ENCODE measurements around the gene LRRC32.
"Not testable (repeated sequence)": the region's sequence is repeated elsewhere in the genome, so short reads cannot be mapped to it uniquely, and the experiment has no call there.

The LRRC32 gene

DNA sequence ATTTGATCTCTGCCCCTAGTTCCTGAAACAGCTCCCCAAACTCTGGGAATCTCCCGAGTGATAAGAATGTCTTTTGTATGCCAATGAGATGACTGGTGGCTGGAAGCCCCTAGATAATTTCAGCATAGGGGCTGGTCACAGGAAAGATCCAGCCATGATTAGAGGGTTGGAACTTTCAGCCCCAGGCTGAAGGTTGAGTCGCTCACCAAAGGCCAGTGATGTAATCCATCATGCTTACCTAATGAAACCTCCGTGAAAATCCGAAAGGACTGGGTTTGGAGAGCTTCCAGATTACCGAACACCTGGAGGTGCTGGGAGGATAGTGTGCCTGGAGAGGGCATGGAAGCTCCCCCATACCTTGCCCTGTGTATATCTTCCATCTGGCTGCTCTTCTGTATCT lies 26.0 kb downstream of the LRRC32 start:
- no peak for DNase-seq

GRCh38 chr11:76643711-76644110 lies 26.8 kb downstream of the LRRC32 start:
- not testable (repeated sequence) for DNase-seq

- DNase-seq, result no peak
These were observed 28.2 kb downstream of the LRRC32 start for GRCh38 chr11:76642341-76642740.

DNA sequence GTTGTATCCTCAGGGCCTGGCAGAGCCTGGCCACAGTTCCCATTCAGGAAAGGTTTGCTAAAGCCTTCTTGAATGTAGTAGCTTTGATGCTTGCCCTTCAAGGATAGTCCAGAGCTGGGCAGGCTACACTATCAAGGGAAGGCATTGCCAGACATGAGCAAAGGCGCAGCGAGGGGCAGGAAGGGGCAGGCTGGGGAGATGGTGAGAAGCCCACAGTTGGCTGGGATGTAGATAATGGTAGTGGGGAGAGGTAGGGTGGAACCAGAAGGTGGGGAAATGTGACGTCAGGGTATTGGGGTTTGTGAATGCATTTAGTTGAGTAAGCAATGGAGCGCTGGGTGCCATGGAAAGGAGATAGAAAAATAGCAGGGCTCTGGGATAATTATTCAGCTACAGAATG lies 28.6 kb downstream of the LRRC32 start:
- no peak for DNase-seq

- DNase-seq, result no peak
These were observed 30.0 kb downstream of the LRRC32 start for GRCh38 chr11:76640501-76640900.

DNA sequence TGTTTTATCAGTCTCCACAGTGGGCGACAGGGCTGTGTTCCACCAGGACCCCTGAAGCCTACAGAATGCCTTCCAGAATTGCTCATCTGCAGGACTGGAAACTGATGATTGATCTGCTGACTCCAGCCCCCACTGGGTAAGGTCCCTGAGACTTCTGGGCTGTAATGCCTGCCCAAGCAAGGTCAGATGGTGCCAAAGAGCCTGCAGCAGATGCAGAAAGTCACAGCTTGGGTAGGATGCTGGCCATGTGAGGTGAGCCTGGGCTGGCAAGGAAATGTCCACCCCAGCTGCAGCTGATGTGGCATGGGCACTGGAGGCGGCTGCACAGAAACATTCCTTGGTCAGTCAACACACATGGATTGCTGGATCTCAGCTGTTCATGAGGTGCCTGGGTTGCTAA lies 30.9 kb downstream of the LRRC32 start:
- DNase-seq, result no peak

GRCh38 chr11:76638270-76639197 lies 32.0 kb downstream of the LRRC32 start:
- DNase-seq, result no peak

GRCh38 chr11:76637491-76638269 lies 32.9 kb downstream of the LRRC32 start:
- no peak for DNase-seq

DNA sequence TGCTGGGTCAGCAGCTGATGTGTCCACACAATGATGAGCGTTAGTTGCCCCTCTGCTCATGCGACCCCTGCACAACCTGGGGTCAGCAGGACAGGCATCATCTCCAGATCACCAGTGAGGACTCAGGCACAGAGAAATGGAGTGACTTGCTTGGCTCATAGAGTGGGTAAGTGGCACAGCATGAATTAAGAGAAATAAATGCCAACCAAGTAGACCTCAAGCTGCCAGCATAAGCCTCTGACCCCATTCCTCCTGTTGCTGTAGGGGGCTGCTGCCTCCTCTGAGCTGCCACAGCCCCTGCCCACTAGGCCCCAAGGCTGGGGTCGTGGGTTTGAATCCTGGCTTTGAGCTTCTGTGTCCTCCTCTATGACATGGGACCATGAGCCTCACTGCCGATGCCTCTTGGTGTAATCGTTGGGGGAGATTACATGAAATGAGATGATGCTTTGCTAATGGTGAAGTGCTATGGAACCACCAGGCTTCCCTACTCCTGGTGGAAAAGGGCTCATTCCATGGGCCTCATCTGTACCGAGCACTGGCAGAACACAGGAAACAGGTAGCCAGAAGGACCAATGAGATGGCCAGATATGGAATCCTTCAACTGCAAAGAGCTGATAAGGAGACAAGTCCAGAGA lies 33.6 kb downstream of the LRRC32 start:
- DNase-seq, result no peak

GRCh38 chr11:76635991-76636738 lies 34.4 kb downstream of the LRRC32 start:
- no peak for DNase-seq

GRCh38 chr11:76634886-76635285 lies 35.7 kb downstream of the LRRC32 start:
- DNase-seq, result no peak

GRCh38 chr11:76632492-76632891 lies 38.1 kb downstream of the LRRC32 start:
- no peak for DNase-seq

DNA sequence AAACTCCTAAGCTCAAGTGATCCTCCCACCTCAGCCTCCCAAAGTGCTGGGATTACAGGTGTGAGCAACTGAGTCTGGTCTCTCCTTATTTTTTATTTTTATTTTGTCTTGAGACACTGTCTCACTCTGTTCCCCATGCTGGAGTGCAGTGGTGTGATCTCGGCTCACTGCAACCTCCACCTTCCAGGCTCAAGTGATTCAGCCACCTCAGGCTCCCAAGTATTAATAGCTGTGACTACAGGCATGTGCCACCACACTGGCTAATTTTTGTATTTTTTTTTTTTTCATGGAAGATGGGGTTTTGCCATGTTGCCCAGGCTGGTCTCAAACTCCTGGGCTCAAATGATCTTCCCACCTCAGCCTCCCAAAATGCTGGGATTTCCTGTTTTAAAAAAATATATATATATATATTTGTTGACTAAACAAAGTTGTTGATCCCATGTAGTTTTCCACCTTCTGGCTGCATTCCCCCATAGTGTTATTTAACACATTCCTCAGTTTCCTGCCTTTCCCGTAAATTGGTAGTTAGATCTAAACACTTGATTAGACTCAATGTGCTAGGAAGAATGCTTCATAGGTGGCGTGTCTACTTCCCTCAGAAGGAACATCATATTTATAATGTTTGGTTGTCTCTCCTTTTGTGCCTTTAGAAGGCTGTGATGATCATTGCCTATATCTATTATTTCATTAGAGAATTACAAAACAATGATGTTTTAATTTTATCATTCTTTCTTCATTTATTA lies 38.8 kb downstream of the LRRC32 start:
- DNase-seq, result no peak

- no peak for DNase-seq
These were observed 39.8 kb downstream of the LRRC32 start for GRCh38 chr11:76630600-76631281.

GRCh38 chr11:76629853-76630599 lies 40.5 kb downstream of the LRRC32 start:
- peak; percentile 28 for DNase-seq

DNA sequence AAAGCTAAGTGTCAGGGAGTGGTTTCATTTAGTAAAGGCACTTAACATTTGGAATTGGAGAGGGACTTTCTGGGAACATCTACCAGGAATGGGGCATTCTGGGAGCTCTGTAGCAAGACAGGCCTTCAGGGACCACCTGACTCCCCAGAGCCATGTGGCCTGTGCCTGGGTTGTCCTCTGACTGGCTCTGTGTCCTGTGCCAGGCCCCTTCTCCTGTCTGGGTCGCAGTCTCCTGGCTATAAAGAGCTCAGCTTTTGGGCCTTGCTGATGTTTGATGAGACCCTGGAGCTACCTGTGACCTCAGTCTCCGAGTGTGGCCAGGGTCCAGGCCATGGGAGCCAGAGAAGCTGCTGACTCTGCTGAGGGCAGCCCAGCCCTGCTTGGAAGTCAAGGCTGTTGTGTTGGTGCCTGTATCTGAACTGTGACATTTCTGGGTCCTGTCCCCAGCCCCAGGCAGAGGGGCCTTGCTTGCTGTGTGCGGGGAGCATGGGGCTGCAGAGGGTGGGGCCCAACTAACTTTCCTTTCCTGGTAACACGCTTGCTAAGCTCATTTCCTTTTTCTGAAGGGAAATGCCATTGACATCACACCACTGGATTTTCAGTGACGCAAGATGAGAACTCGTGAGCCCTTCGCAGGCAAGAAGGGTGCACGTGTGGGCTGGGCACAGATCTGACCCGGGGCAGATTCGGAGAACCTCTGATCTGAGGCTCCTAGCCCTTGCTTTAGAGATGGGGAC lies 41.3 kb downstream of the LRRC32 start:
- DNase-seq, result peak; percentile 54

- no peak for DNase-seq
These were observed 42.1 kb downstream of the LRRC32 start for GRCh38 chr11:76628408-76628947.

DNA sequence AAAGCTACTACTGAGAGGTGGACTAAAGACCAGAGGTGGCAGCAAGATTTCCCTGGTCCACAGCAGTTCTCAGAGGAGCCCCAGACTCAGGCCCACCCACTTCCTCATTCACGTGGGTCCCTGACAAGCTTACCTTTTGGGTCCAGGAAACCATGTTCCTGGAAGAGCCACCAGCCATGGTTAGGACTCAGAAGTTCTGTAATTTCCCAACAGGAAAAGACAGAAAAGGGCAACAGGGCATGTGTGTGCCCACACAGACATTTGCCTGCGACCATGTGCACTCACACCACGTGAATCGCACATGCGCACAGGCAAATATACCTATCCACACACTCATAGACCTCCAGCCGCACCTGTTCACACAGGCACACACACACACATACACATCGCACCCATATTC lies 42.9 kb downstream of the LRRC32 start:
- peak; percentile 27 for DNase-seq

- peak; percentile 84 for DNase-seq
These were observed 43.6 kb downstream of the LRRC32 start for GRCh38 chr11:76626921-76627401.

All from activated CD4-positive, alpha-beta T cell treated with anti-CD3 and anti-CD28 coated beads, Interleukin-10, Interleukin-2, amounts not matched to agents 100 ng/mL and 50 ng/mL, durations not matched to agents 16 hours and 8 hours (primary cell).